NB4 (cell line): ENCODE measurements around the gene UNC79.

Source experiments
- CTCF ChIP-seq: IDR thresholded peaks from one replicate; pipeline ENCODE4 v1.5.1; 2012; ENCODE audit warnings: low read depth, low read length
- MAX ChIP-seq: IDR thresholded peaks from 2 replicates; pipeline ENCODE4 v1.6.1; 2011; ENCODE audit warnings: low read depth, low read length
- POLR2A ChIP-seq: IDR thresholded peaks from 2 replicates; pipeline ENCODE4 v1.6.1; 2011; ENCODE audit warnings: mild to moderate bottlenecking; ENCODE audit not compliant: insufficient read length; ENCODE audit errors: extremely low read depth

- TF ChIP-seq CTCF (no peak), POLR2A (no peak), MAX (no peak)
These were observed 282.3 kb downstream of the UNC79 start for GRCh38 chr14:93712838-93713724.
